ENCODE data around the gene HES3.
A peak's percentile ranks its signal among the peaks of the same experiment; 100 is the strongest.
"Not testable (repeated sequence)": the region's sequence is repeated elsewhere in the genome, so short reads cannot be mapped to it uniquely, and the experiment has no call there.

HES3 gene

GRCh38 chr1:6219641-6220040 lies 24.3 kb upstream of the HES3 start:
- not testable (repeated sequence) for DNase-seq; H3K27ac ChIP-seq (ENCODE audit: insufficient read depth, low read length, poor library complexity, severe bottlenecking); H3K4me1 ChIP-seq (ENCODE audit: control insufficient read depth, insufficient read depth, low read length, poor library complexity, severe bottlenecking); H3K4me3 ChIP-seq (ENCODE audit: insufficient read depth, low read depth, low read length, poor library complexity, severe bottlenecking); H3K27me3 ChIP-seq (replicated peaks; ENCODE audit: control insufficient read depth, insufficient read depth, low read length, poor library complexity, severe bottlenecking); H3K9me3 ChIP-seq (ENCODE audit: control insufficient read depth, low read length)
- H3K36me3 ChIP-seq (ENCODE audit: control insufficient read depth, insufficient read depth, low read length) = peaks cover 15% of the 10 kb centered on the region

- no peak for DNase-seq
- H3K9me3 ChIP-seq (ENCODE audit: control insufficient read depth, low read length) = no peaks in the 10 kb centered on the region
- H3K27ac ChIP-seq (ENCODE audit: insufficient read depth, low read length, poor library complexity, severe bottlenecking) = no peak overlapping the region
- no peaks in the 10 kb centered on the region for H3K27me3 ChIP-seq (replicated peaks; ENCODE audit: control insufficient read depth, insufficient read depth, low read length, poor library complexity, severe bottlenecking)
- no peak overlapping the region for H3K4me3 ChIP-seq (ENCODE audit: insufficient read depth, low read depth, low read length, poor library complexity, severe bottlenecking)
- H3K4me1 ChIP-seq (ENCODE audit: control insufficient read depth, insufficient read depth, low read length, poor library complexity, severe bottlenecking) = no peaks in the 10 kb centered on the region
- H3K36me3 ChIP-seq (ENCODE audit: control insufficient read depth, insufficient read depth, low read length) = peaks cover 21% of the 10 kb centered on the region
Measured at GRCh38 chr1:6220236-6220635, 23.7 kb upstream of the HES3 start.

- no peak overlapping the region for H3K4me3 ChIP-seq (ENCODE audit: insufficient read depth, low read depth, low read length, poor library complexity, severe bottlenecking)
- H3K36me3 ChIP-seq (ENCODE audit: control insufficient read depth, insufficient read depth, low read length) = peaks cover 32% of the 10 kb centered on the region
- no peak overlapping the region for H3K27ac ChIP-seq (ENCODE audit: insufficient read depth, low read length, poor library complexity, severe bottlenecking)
Measured at GRCh38 chr1:6221210-6221784, 22.7 kb upstream of the HES3 start.

GRCh38 chr1:6222636-6223035 lies 21.3 kb upstream of the HES3 start:
- Histone ChIP-seq H3K36me3 (ENCODE audit: control insufficient read depth, insufficient read depth, low read length) (peaks cover 43% of the 10 kb centered on the region), H3K27me3 (replicated peaks; ENCODE audit: control insufficient read depth, insufficient read depth, low read length, poor library complexity, severe bottlenecking) (no peaks in the 10 kb centered on the region), H3K4me3 (ENCODE audit: insufficient read depth, low read depth, low read length, poor library complexity, severe bottlenecking) (no peak overlapping the region), H3K27ac (ENCODE audit: insufficient read depth, low read length, poor library complexity, severe bottlenecking) (no peak overlapping the region), H3K4me1 (ENCODE audit: control insufficient read depth, insufficient read depth, low read length, poor library complexity, severe bottlenecking) (no peaks in the 10 kb centered on the region), H3K9me3 (ENCODE audit: control insufficient read depth, low read length) (no peaks in the 10 kb centered on the region)
- DNase-seq = no peak

More at GRCh38 chr1:6221210-6221784, 22.7 kb upstream of the HES3 start:
- Histone ChIP-seq H3K27me3 (replicated peaks; ENCODE audit: control insufficient read depth, insufficient read depth, low read length, poor library complexity, severe bottlenecking) (no peaks in the 10 kb centered on the region), H3K4me1 (ENCODE audit: control insufficient read depth, insufficient read depth, low read length, poor library complexity, severe bottlenecking) (no peaks in the 10 kb centered on the region), H3K9me3 (ENCODE audit: control insufficient read depth, low read length) (no peaks in the 10 kb centered on the region)
- no peak for DNase-seq

- no peak overlapping the region for H3K27ac ChIP-seq (ENCODE audit: insufficient read depth, low read length, poor library complexity, severe bottlenecking)
- DNase-seq = no peak
- H3K36me3 ChIP-seq (ENCODE audit: control insufficient read depth, insufficient read depth, low read length) = peaks cover 47% of the 10 kb centered on the region
- no peaks in the 10 kb centered on the region for H3K27me3 ChIP-seq (replicated peaks; ENCODE audit: control insufficient read depth, insufficient read depth, low read length, poor library complexity, severe bottlenecking)
- no peaks in the 10 kb centered on the region for H3K4me1 ChIP-seq (ENCODE audit: control insufficient read depth, insufficient read depth, low read length, poor library complexity, severe bottlenecking)
- H3K9me3 ChIP-seq (ENCODE audit: control insufficient read depth, low read length) = no peaks in the 10 kb centered on the region
- no peak overlapping the region for H3K4me3 ChIP-seq (ENCODE audit: insufficient read depth, low read depth, low read length, poor library complexity, severe bottlenecking)
Measured at GRCh38 chr1:6223617-6224016, 20.4 kb upstream of the HES3 start.

- Histone ChIP-seq H3K27ac (ENCODE audit: insufficient read depth, low read length, poor library complexity, severe bottlenecking) (no peak overlapping the region), H3K36me3 (ENCODE audit: control insufficient read depth, insufficient read depth, low read length) (peaks cover 50% of the 10 kb centered on the region), H3K4me1 (ENCODE audit: control insufficient read depth, insufficient read depth, low read length, poor library complexity, severe bottlenecking) (no peaks in the 10 kb centered on the region), H3K27me3 (replicated peaks; ENCODE audit: control insufficient read depth, insufficient read depth, low read length, poor library complexity, severe bottlenecking) (no peaks in the 10 kb centered on the region), H3K4me3 (ENCODE audit: insufficient read depth, low read depth, low read length, poor library complexity, severe bottlenecking) (no peak overlapping the region), H3K9me3 (ENCODE audit: control insufficient read depth, low read length) (no peaks in the 10 kb centered on the region)
- DNase-seq = no peak
Measured at GRCh38 chr1:6224718-6225117, 19.3 kb upstream of the HES3 start.

GRCh38 chr1:6225651-6226050 lies 18.3 kb upstream of the HES3 start:
- Histone ChIP-seq H3K36me3 (ENCODE audit: control insufficient read depth, insufficient read depth, low read length) (peaks cover 50% of the 10 kb centered on the region), H3K9me3 (ENCODE audit: control insufficient read depth, low read length) (no peaks in the 10 kb centered on the region)

GRCh38 chr1:6233376-6233775 lies 10.6 kb upstream of the HES3 start:
- H3K4me1 ChIP-seq (ENCODE audit: control insufficient read depth, insufficient read depth, low read length, poor library complexity, severe bottlenecking) = peaks cover 5% of the 10 kb centered on the region
- no peak for DNase-seq
- H3K36me3 ChIP-seq (ENCODE audit: control insufficient read depth, insufficient read depth, low read length) = peaks cover 14% of the 10 kb centered on the region
- no peaks in the 10 kb centered on the region for H3K27me3 ChIP-seq (replicated peaks; ENCODE audit: control insufficient read depth, insufficient read depth, low read length, poor library complexity, severe bottlenecking)
- H3K9me3 ChIP-seq (ENCODE audit: control insufficient read depth, low read length) = no peaks in the 10 kb centered on the region
- H3K27ac ChIP-seq (ENCODE audit: insufficient read depth, low read length, poor library complexity, severe bottlenecking) = no peak overlapping the region
- no peak overlapping the region for H3K4me3 ChIP-seq (ENCODE audit: insufficient read depth, low read depth, low read length, poor library complexity, severe bottlenecking)

More at GRCh38 chr1:6225651-6226050, 18.3 kb upstream of the HES3 start:
- H3K27ac ChIP-seq (ENCODE audit: insufficient read depth, low read length, poor library complexity, severe bottlenecking) = no peak overlapping the region
- no peak for DNase-seq
- no peaks in the 10 kb centered on the region for H3K27me3 ChIP-seq (replicated peaks; ENCODE audit: control insufficient read depth, insufficient read depth, low read length, poor library complexity, severe bottlenecking)
- H3K4me1 ChIP-seq (ENCODE audit: control insufficient read depth, insufficient read depth, low read length, poor library complexity, severe bottlenecking) = no peaks in the 10 kb centered on the region
- no peak overlapping the region for H3K4me3 ChIP-seq (ENCODE audit: insufficient read depth, low read depth, low read length, poor library complexity, severe bottlenecking)

GRCh38 chr1:6234502-6235295 lies 9.3 kb upstream of the HES3 start:
- DNase-seq = no peak

GRCh38 chr1:6235296-6235677 lies 8.7 kb upstream of the HES3 start:
- no peak for DNase-seq
- H3K9me3 ChIP-seq (ENCODE audit: control insufficient read depth, low read length) = no peaks in the 10 kb centered on the region
- H3K27ac ChIP-seq (ENCODE audit: insufficient read depth, low read length, poor library complexity, severe bottlenecking) = peak overlapping the region; percentile 25
- H3K36me3 ChIP-seq (ENCODE audit: control insufficient read depth, insufficient read depth, low read length) = peaks cover 11% of the 10 kb centered on the region
- peaks cover 5% of the 10 kb centered on the region for H3K4me1 ChIP-seq (ENCODE audit: control insufficient read depth, insufficient read depth, low read length, poor library complexity, severe bottlenecking)
- H3K4me3 ChIP-seq (ENCODE audit: insufficient read depth, low read depth, low read length, poor library complexity, severe bottlenecking) = peak overlapping the region; percentile 67
- H3K27me3 ChIP-seq (replicated peaks; ENCODE audit: control insufficient read depth, insufficient read depth, low read length, poor library complexity, severe bottlenecking) = no peaks in the 10 kb centered on the region

More at GRCh38 chr1:6234502-6235295, 9.3 kb upstream of the HES3 start:
- H3K9me3 ChIP-seq (ENCODE audit: control insufficient read depth, low read length) = no peaks in the 10 kb centered on the region
- peak overlapping the region; percentile 67 for H3K4me3 ChIP-seq (ENCODE audit: insufficient read depth, low read depth, low read length, poor library complexity, severe bottlenecking)
- peaks cover 5% of the 10 kb centered on the region for H3K4me1 ChIP-seq (ENCODE audit: control insufficient read depth, insufficient read depth, low read length, poor library complexity, severe bottlenecking)
- H3K36me3 ChIP-seq (ENCODE audit: control insufficient read depth, insufficient read depth, low read length) = peaks cover 11% of the 10 kb centered on the region
- no peaks in the 10 kb centered on the region for H3K27me3 ChIP-seq (replicated peaks; ENCODE audit: control insufficient read depth, insufficient read depth, low read length, poor library complexity, severe bottlenecking)
- peak overlapping the region; percentile 25 for H3K27ac ChIP-seq (ENCODE audit: insufficient read depth, low read length, poor library complexity, severe bottlenecking)
